ENCODE measurements around the gene TLX2.

TLX2 gene

GRCh38 chr2:74497777-74498499 lies 16.3 kb upstream of the TLX2 start:
- DNase-seq: peak; percentile 37

GRCh38 chr2:74498500-74499266 lies 15.6 kb upstream of the TLX2 start:
- DNase-seq: no peak

GRCh38 chr2:74499267-74499939 lies 14.8 kb upstream of the TLX2 start, which contains the start of gene LBX2:
Gene LBX2, minus strand, starts transcription at chr2:74499603. Its CDS starts 66 bp downstream, at chr2:74499537.
- no peak for DNase-seq

- DNase-seq: no peak
Observed at GRCh38 chr2:74499940-74500577, 14.2 kb upstream of the TLX2 start.

- no peak for DNase-seq
Observed at GRCh38 chr2:74500578-74500946, 13.7 kb upstream of the TLX2 start.

GRCh38 chr2:74501335-74502071 lies 12.7 kb upstream of the TLX2 start:
- DNase-seq: no peak

GRCh38 chr2:74502147-74502719 lies 12.0 kb upstream of the TLX2 start:
- DNase-seq: no peak

- peak; percentile 48 for DNase-seq
Observed at GRCh38 chr2:74502720-74503505, 11.3 kb upstream of the TLX2 start.

GRCh38 chr2:74503506-74504475 lies 10.5 kb upstream of the TLX2 start:
- DNase-seq: no peak

- DNase-seq: no peak
Observed at GRCh38 chr2:74504591-74504990, 9.7 kb upstream of the TLX2 start.

- DNase-seq: no peak
Observed at GRCh38 chr2:74505448-74506246, 8.6 kb upstream of the TLX2 start.

- DNase-seq: peak; percentile 98
Observed at GRCh38 chr2:74507145-74507925, 6.9 kb upstream of the TLX2 start, which contains the start of gene PCGF1. Gene PCGF1, minus strand, starts transcription at chr2:74507695. Its CDS starts 27 bp downstream, at chr2:74507668.

- no peak for DNase-seq
Observed at GRCh38 chr2:74507926-74508520, 6.2 kb upstream of the TLX2 start.

- no peak for DNase-seq
Observed at GRCh38 chr2:74510272-74510671, 4.0 kb upstream of the TLX2 start.

- DNase-seq: no peak
Observed at GRCh38 chr2:74511104-74511989, 2.9 kb upstream of the TLX2 start.

GRCh38 chr2:74512744-74513604 lies 1.3 kb upstream of the TLX2 start:
- DNase-seq: no peak
